ENCODE measurements around the gene OR2T3.
"Not testable (repeated sequence)": the region's sequence is repeated elsewhere in the genome, so short reads cannot be mapped to it uniquely, and the experiment has no call there.

DNA sequence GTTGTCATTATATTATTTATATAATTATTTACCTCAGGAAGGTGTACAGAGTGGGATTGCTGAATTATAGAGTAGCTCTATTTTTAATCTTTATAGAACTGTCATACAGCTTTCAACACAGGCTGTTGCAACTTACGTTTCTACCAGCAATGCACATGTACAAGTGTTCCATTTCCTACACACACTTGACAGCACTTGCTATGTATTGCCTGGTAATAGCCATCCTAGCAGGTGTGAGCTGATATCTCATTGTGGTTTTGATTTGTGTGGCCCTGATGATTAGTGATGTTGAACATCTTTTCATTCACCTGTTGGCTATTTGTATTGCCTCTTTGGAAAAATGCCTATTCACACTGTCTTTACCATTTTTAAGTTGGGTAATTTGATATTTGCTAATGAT, 2.5 kb downstream of the OR2T3 start:
- TF ChIP-seq, protein P1, sequence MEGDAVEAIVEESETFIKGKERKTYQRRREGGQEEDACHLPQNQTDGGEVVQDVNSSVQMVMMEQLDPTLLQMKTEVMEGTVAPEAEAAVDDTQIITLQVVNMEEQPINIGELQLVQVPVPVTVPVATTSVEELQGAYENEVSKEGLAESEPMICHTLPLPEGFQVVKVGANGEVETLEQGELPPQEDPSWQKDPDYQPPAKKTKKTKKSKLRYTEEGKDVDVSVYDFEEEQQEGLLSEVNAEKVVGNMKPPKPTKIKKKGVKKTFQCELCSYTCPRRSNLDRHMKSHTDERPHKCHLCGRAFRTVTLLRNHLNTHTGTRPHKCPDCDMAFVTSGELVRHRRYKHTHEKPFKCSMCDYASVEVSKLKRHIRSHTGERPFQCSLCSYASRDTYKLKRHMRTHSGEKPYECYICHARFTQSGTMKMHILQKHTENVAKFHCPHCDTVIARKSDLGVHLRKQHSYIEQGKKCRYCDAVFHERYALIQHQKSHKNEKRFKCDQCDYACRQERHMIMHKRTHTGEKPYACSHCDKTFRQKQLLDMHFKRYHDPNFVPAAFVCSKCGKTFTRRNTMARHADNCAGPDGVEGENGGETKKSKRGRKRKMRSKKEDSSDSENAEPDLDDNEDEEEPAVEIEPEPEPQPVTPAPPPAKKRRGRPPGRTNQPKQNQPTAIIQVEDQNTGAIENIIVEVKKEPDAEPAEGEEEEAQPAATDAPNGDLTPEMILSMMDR (IDR thresholded peaks at IDR 0.05), result not testable (repeated sequence)
- TF ChIP-seq POLR2AphosphoS5 (IDR thresholded peaks at IDR 0.05), result not testable (repeated sequence)
